ENCODE data around the gene TADA2A. TPM values are rescaled to one million over a fixed set of nuclear protein-coding genes. Genes with fewer than 3 reads are reported as not detected.

TADA2A gene
- total RNA-seq, 1 experiment from 2014 or later: 11.4 TPM

DNA sequence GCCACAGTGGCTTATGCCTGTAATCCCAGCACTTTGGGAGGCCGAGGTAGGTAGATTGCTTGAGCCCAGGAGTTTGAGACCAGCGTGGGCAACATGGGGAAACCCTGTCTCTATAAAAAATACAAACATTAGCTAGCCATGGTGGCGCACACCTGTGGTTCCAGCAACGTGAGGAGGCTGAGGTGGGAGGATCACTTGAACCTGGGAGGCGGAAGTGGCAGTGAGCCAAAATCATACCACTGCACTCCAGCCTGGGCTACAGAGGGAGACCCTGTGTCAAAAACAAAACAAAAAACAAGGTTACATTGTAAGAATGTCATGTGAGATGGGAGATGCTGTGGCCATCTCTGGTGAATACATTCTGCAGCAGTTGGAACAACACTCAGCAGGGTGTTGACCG is 96.5 kb downstream of the TADA2A start:
- in situ Hi-C loops (cut with HindIII; ENCODE audit: low pct_unique_long_range_greater_than_20kb, low sequenced_read_pairs) (no loop called here), intact Hi-C loops (cut with micrococcal nuclease; ENCODE audit: unreplicated experiment) (loop anchor here (10.0 kb wide), 1 partner anchor 62 kb away; no protein-coding TSS in a partner anchor)
- CTCF ChIA-PET: no interaction called here
- DNase-seq (ENCODE audit: low read depth, low spot score) (no peak), ATAC-seq (no peak)
- POLR2A ChIA-PET: no interaction called here
- Histone ChIP-seq H3K27me3 (ENCODE audit: control insufficient read depth, insufficient read depth, low read length) (no peaks in the 10 kb centered on the region), H3K4me3 (ENCODE audit: low read depth in 2 of 2, low read length in 2 of 2) (no peak overlapping the region), H3K9me3 (ENCODE audit: control insufficient read depth, insufficient read depth, low read depth, low read length) (no peaks in the 10 kb centered on the region), H3K27ac (ENCODE audit: low read length) (no peak overlapping the region), H3K36me3 (ENCODE audit: control insufficient read depth, insufficient read depth, low read length) (no peaks in the 10 kb centered on the region), H3K4me1 (ENCODE audit: control insufficient read depth, insufficient read depth, low read length) (no peaks in the 10 kb centered on the region; the same call in 1 of the 2 replicates)
- no TSS peak for BruUV-seq (replicated peaks)
- TF ChIP-seq SIN3A (IDR thresholded peaks at IDR 0.05; ENCODE audit: borderline replicate concordance, insufficient read depth, low read depth, low read length) (no peak), POLR2AphosphoS5 (IDR thresholded peaks at IDR 0.05; ENCODE audit: low read depth, low read length) (no peak), TCF7L2 (IDR thresholded peaks at IDR 0.05; ENCODE audit: low read depth, low read length) (no peak)
- TF ChIP-seq, protein P1, sequence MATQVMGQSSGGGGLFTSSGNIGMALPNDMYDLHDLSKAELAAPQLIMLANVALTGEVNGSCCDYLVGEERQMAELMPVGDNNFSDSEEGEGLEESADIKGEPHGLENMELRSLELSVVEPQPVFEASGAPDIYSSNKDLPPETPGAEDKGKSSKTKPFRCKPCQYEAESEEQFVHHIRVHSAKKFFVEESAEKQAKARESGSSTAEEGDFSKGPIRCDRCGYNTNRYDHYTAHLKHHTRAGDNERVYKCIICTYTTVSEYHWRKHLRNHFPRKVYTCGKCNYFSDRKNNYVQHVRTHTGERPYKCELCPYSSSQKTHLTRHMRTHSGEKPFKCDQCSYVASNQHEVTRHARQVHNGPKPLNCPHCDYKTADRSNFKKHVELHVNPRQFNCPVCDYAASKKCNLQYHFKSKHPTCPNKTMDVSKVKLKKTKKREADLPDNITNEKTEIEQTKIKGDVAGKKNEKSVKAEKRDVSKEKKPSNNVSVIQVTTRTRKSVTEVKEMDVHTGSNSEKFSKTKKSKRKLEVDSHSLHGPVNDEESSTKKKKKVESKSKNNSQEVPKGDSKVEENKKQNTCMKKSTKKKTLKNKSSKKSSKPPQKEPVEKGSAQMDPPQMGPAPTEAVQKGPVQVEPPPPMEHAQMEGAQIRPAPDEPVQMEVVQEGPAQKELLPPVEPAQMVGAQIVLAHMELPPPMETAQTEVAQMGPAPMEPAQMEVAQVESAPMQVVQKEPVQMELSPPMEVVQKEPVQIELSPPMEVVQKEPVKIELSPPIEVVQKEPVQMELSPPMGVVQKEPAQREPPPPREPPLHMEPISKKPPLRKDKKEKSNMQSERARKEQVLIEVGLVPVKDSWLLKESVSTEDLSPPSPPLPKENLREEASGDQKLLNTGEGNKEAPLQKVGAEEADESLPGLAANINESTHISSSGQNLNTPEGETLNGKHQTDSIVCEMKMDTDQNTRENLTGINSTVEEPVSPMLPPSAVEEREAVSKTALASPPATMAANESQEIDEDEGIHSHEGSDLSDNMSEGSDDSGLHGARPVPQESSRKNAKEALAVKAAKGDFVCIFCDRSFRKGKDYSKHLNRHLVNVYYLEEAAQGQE (IDR thresholded peaks at IDR 0.05; ENCODE audit: insufficient read depth in 1 of 2, low read depth in 2 of 2, low read length in 1 of 2): no peak
- TF ChIP-seq, protein P2, sequence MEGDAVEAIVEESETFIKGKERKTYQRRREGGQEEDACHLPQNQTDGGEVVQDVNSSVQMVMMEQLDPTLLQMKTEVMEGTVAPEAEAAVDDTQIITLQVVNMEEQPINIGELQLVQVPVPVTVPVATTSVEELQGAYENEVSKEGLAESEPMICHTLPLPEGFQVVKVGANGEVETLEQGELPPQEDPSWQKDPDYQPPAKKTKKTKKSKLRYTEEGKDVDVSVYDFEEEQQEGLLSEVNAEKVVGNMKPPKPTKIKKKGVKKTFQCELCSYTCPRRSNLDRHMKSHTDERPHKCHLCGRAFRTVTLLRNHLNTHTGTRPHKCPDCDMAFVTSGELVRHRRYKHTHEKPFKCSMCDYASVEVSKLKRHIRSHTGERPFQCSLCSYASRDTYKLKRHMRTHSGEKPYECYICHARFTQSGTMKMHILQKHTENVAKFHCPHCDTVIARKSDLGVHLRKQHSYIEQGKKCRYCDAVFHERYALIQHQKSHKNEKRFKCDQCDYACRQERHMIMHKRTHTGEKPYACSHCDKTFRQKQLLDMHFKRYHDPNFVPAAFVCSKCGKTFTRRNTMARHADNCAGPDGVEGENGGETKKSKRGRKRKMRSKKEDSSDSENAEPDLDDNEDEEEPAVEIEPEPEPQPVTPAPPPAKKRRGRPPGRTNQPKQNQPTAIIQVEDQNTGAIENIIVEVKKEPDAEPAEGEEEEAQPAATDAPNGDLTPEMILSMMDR (IDR thresholded peaks at IDR 0.05): no peak

DNA sequence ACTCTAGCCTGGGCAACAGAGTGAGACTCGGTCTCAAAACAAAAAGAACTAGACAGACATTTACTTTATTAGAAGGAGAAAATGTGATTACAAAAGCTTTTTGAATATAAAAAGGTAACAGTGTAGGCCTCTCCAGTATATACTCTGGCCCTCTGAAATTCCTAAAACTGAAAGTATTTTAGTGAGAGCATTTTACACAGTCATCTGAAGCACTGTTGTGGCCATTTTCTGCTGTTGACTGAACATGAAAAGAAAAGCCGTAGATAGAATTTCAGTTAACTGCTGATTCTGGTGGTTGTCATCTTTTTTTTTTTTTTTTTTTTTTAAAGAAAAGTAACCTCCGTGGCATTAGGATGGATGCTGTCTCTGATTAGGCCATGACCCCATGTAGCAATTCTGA is 98.6 kb downstream of the TADA2A start:
- in situ Hi-C loops (cut with HindIII; ENCODE audit: low pct_unique_long_range_greater_than_20kb, low sequenced_read_pairs) (no loop called here), intact Hi-C loops (cut with micrococcal nuclease; ENCODE audit: unreplicated experiment) (loop anchor here (10.0 kb wide), 1 partner anchor 59 kb away; no protein-coding TSS in a partner anchor)

More for the DNA sequence above, 98.6 kb downstream of the TADA2A start:
- TF ChIP-seq SIN3A (IDR thresholded peaks at IDR 0.05; ENCODE audit: borderline replicate concordance, insufficient read depth, low read depth, low read length): no peak
- no peak for TF ChIP-seq POLR2AphosphoS5 (IDR thresholded peaks at IDR 0.05; ENCODE audit: low read depth, low read length)
- no peak for TF ChIP-seq TCF7L2 (IDR thresholded peaks at IDR 0.05; ENCODE audit: low read depth, low read length)
- TF ChIP-seq, protein P1 (IDR thresholded peaks at IDR 0.05; ENCODE audit: insufficient read depth in 1 of 2, low read depth in 2 of 2, low read length in 1 of 2): no peak
- TF ChIP-seq, protein P2 (IDR thresholded peaks at IDR 0.05): no peak
- H3K27me3 ChIP-seq (ENCODE audit: control insufficient read depth, insufficient read depth, low read length): no peaks in the 10 kb centered on the region
- ATAC-seq: no peak
- POLR2A ChIA-PET: no interaction called here
- no peaks in the 10 kb centered on the region for H3K9me3 ChIP-seq (ENCODE audit: control insufficient read depth, insufficient read depth, low read depth, low read length)
- no peak for DNase-seq (ENCODE audit: low read depth, low spot score)
- H3K27ac ChIP-seq (ENCODE audit: low read length): no peak overlapping the region
- no peak overlapping the region for H3K4me3 ChIP-seq (ENCODE audit: low read depth in 2 of 2, low read length in 2 of 2)
- no peaks in the 10 kb centered on the region; the same call in 1 of the 2 replicates for H3K4me1 ChIP-seq (ENCODE audit: control insufficient read depth, insufficient read depth, low read length)
- CTCF ChIA-PET: no interaction called here
- no TSS peak for BruUV-seq (replicated peaks)
- H3K36me3 ChIP-seq (ENCODE audit: control insufficient read depth, insufficient read depth, low read length): no peaks in the 10 kb centered on the region
